ENCODE results near the gene ANKDD1B.
A peak's percentile ranks its signal among the peaks of the same experiment; 100 is the strongest.

The ANKDD1B gene

GRCh38 chr5:75668445-75668844 lies 57.2 kb downstream of the ANKDD1B start:
- Histone ChIP-seq H3K4me3 (ENCODE audit: low read depth, low read length) (no peak overlapping the region), H3K27ac (ENCODE audit: extremely low read depth, low read depth, low read length) (no peak overlapping the region), H3K4me1 (ENCODE audit: control insufficient read depth, insufficient read depth, low read length) (peaks cover 7% of the 10 kb centered on the region), H3K9me3 (ENCODE audit: control insufficient read depth, insufficient read depth, low read depth, low read length) (no peaks in the 10 kb centered on the region), H3K36me3 (ENCODE audit: control insufficient read depth in 2 of 2, insufficient read depth in 1 of 2, low read length in 2 of 2) (peaks cover 1 to 12% of the 10 kb centered on the region in 2 experiments)
- TF ChIP-seq WT1 (tag by site-specific recombination; IDR thresholded peaks at IDR 0.05) (no peak), ZNF175 (tag by site-specific recombination; IDR thresholded peaks at IDR 0.05) (no peak), ZIC2 (tag by site-specific recombination; IDR thresholded peaks at IDR 0.05) (peak; percentile 32; the same call in 1 of the 2 replicates)
- ChIA-PET POLR2A (interaction anchor here (0.5 to 1.9 kb wide), 3 partner anchors 49 to 332 kb away, joined by 3 to 7 read pairs (median 5); partner anchors contain the start of genes HMGCR and POC5), CTCF (no interaction called here)

- H3K9me3 ChIP-seq (ENCODE audit: control insufficient read depth, insufficient read depth, low read depth, low read length), result no peaks in the 10 kb centered on the region
- ChIA-PET POLR2A (interaction anchor here (0.5 to 1.9 kb wide), 3 partner anchors 48 to 332 kb away, joined by 3 to 7 read pairs (median 5); partner anchors contain the start of genes HMGCR and POC5), CTCF (interaction anchor here (0.7 to 1.0 kb wide), 2 partner anchors 12 to 1078 kb away, joined by 4 read pairs; no protein-coding TSS in a partner anchor)
- H3K36me3 ChIP-seq (ENCODE audit: control insufficient read depth in 2 of 2, insufficient read depth in 1 of 2, low read length in 2 of 2), result peaks cover 5 to 16% of the 10 kb centered on the region in 2 experiments
- H3K4me1 ChIP-seq (ENCODE audit: control insufficient read depth, insufficient read depth, low read length), result peaks cover 7% of the 10 kb centered on the region
- no peak overlapping the region for H3K27ac ChIP-seq (ENCODE audit: extremely low read depth, low read depth, low read length)
- peak overlapping the region; percentile 1 for H3K4me3 ChIP-seq (ENCODE audit: low read depth, low read length)
- TF ChIP-seq ZBTB49 (tag by site-specific recombination; IDR thresholded peaks at IDR 0.05; ENCODE audit: low read depth) (no peak), EGR2 (tag by site-specific recombination; IDR thresholded peaks at IDR 0.05; ENCODE audit: low read depth) (0 out of 2 replicates have a peak, but pooled peaks have one; percentile 18), TRIM28 (IDR thresholded peaks at IDR 0.05; ENCODE audit: borderline replicate concordance, low read length) (no peak), ZNF16 (tag by site-specific recombination; IDR thresholded peaks at IDR 0.05; ENCODE audit: low read depth) (no peak), ELK4 (IDR thresholded peaks at IDR 0.05; ENCODE audit: borderline replicate concordance, low read depth, low read length) (no peak), SP3 (tag by site-specific recombination; IDR thresholded peaks at IDR 0.05) (no peak), ZNF701 (tag by site-specific recombination; IDR thresholded peaks at IDR 0.05) (no peak), ZSCAN5A (tag by site-specific recombination; IDR thresholded peaks at IDR 0.05) (no peak), ZNF292 (tag by site-specific recombination; IDR thresholded peaks at IDR 0.05; ENCODE audit: borderline replicate concordance, low read depth) (no peak), MEIS1 (CRISPR knock-in tag; IDR thresholded peaks at IDR 0.05; ENCODE audit: borderline replicate concordance) (no peak), WT1 (tag by site-specific recombination; IDR thresholded peaks at IDR 0.05) (no peak), ATF2 (tag by site-specific recombination; IDR thresholded peaks at IDR 0.05; ENCODE audit: low read depth) (no peak), PBX3 (CRISPR knock-in tag; IDR thresholded peaks at IDR 0.05) (no peak), ZNF692 (tag by site-specific recombination; IDR thresholded peaks at IDR 0.05) (0 out of 2 replicates have a peak, but pooled peaks have one; percentile 20), ZNF324 (tag by site-specific recombination; IDR thresholded peaks at IDR 0.05) (no peak), ZBTB20 (tag by site-specific recombination; IDR thresholded peaks at IDR 0.05) (peak; percentile 50), ZNF768 (tag by site-specific recombination; IDR thresholded peaks at IDR 0.05) (peak; percentile 79), ZNF335 (tag by site-specific recombination; conservative IDR thresholded peaks at IDR 0.05) (peak; percentile 48), ZNF785 (tag by site-specific recombination; IDR thresholded peaks at IDR 0.05) (no peak), GLI4 (tag by site-specific recombination; IDR thresholded peaks at IDR 0.05) (no peak), TCF7L2 (IDR thresholded peaks at IDR 0.05; ENCODE audit: borderline replicate concordance, low read depth, low read length) (no peak), ZNF391 (tag by site-specific recombination; IDR thresholded peaks at IDR 0.05; ENCODE audit: borderline replicate concordance, low read depth) (no peak), ZNF341 (tag by site-specific recombination; IDR thresholded peaks at IDR 0.05; ENCODE audit: low read depth) (no peak)
These were observed 57.9 kb downstream of the ANKDD1B start for GRCh38 chr5:75668977-75669689.

Data from HEK293 (cell line).